GM23338 (cell line): Measurements from ENCODE around the gene C10orf53. TPM values are rescaled to one million over a fixed set of nuclear protein-coding genes. Genes with fewer than 3 reads are reported as not detected.

Experiments used
- ATAC-seq: fragments of 200-7000 bp; cut with Tn5 transposase; 3 replicates; pipeline ENCODE4 v1.9.1; 2020
- DNase-seq: peaks from one replicate; pipeline ENCODE4 v3.0.0-alpha.2; 2015; ENCODE audit warnings: low spot score
- H2AFZ ChIP-seq: fragments of 200-600 bp; sonication (generic); 2 replicates; pipeline ENCODE4 v1.8.0; 2016; ENCODE audit warnings: antibody characterized with exemption, mild to moderate bottlenecking, moderate library complexity
- H3F3A ChIP-seq: fragments of 200-600 bp; sonication (generic); replicated peaks from 2 replicates; pipeline ENCODE4 v1.8.0; 2017; ENCODE audit warnings: antibody characterized with exemption, mixed run types, low read depth
- H3K27ac ChIP-seq: fragments of 200-600 bp; sonication (generic); 2 replicates; pipeline ENCODE4 v1.6.1; 2016; ENCODE audit warnings: low read depth
- H3K27me3 ChIP-seq: fragments of 200-600 bp; sonication (generic); 2 replicates; pipeline ENCODE4 v1.8.0; 2016; ENCODE audit warnings: mild to moderate bottlenecking, mixed run types, moderate library complexity; ENCODE audit not compliant: insufficient read depth
- H3K36me3 ChIP-seq: fragments of 200-600 bp; sonication (generic); 2 replicates; pipeline ENCODE4 v1.8.0; 2016; ENCODE audit warnings: mild to moderate bottlenecking; ENCODE audit not compliant: insufficient read depth
- H3K4me1 ChIP-seq: fragments of 200-600 bp; sonication (generic); 2 replicates; pipeline ENCODE4 v1.8.0; 2016; ENCODE audit warnings: mild to moderate bottlenecking, moderate library complexity; ENCODE audit not compliant: insufficient read depth
- H3K4me2 ChIP-seq: fragments of 200-600 bp; sonication (generic); 2 replicates; pipeline ENCODE4 v1.7.1; 2017; ENCODE audit warnings: mixed run types
- H3K4me3 ChIP-seq: fragments of 200-600 bp; sonication (generic); 2 replicates; pipeline ENCODE4 v1.6.1; 2016; ENCODE audit warnings: mixed run types
- H3K79me2 ChIP-seq: fragments of 200-600 bp; sonication (generic); replicated peaks from 2 replicates; pipeline ENCODE4 v1.8.0; 2017; ENCODE audit warnings: mild to moderate bottlenecking; ENCODE audit not compliant: insufficient read depth
- H3K9me2 ChIP-seq: fragments of 200-600 bp; sonication (generic); 2 replicates; pipeline ENCODE4 v1.8.0; 2017; ENCODE audit not compliant: insufficient read depth
- H4K20me1 ChIP-seq: fragments of 200-600 bp; sonication (generic); replicated peaks from 2 replicates; pipeline ENCODE4 v1.8.0; 2017; ENCODE audit warnings: mild to moderate bottlenecking; ENCODE audit not compliant: insufficient read depth
- H3K27ac Mint-ChIP-seq: 2 replicates; pipeline ENCODE4 v1.8.0; 2020; ENCODE audit warnings: inconsistent platforms, mild to moderate bottlenecking, moderate library complexity, mixed read lengths
- H3K27me3 Mint-ChIP-seq: 3 replicates; pipeline ENCODE4 v1.8.0; 2022; ENCODE audit warnings: low read depth, mild to moderate bottlenecking, moderate library complexity, mixed read lengths, inconsistent platforms; ENCODE audit not compliant: insufficient read depth, poor library complexity
- H3K36me3 Mint-ChIP-seq: 3 replicates; pipeline ENCODE4 v1.8.0; 2021; ENCODE audit warnings: low read depth, mild to moderate bottlenecking, inconsistent platforms, moderate library complexity, mixed read lengths
- H3K4me1 Mint-ChIP-seq: 3 replicates; pipeline ENCODE4 v1.8.0; 2020; ENCODE audit warnings: mild to moderate bottlenecking, inconsistent platforms, mixed read lengths
- H3K4me3 Mint-ChIP-seq: 3 replicates; pipeline ENCODE4 v1.8.0; 2021; ENCODE audit warnings: moderate library complexity, mild to moderate bottlenecking, inconsistent platforms, mixed read lengths
- H3K9me3 Mint-ChIP-seq: 3 replicates; pipeline ENCODE4 v1.8.0; 2020; ENCODE audit warnings: moderate library complexity, mild to moderate bottlenecking, inconsistent platforms, mixed read lengths
- CREB1 ChIP-seq: fragments of 250-450 bp; sonication (Bioruptor Pico); IDR thresholded peaks from 2 replicates; pipeline ENCODE4 v1.5.0; 2020; ENCODE audit warnings: low read depth, mild to moderate bottlenecking, moderate library complexity
- EZH2 ChIP-seq: fragments of 200-600 bp; sonication (generic); IDR thresholded peaks from one replicate; pipeline ENCODE4 v1.8.0; 2017; ENCODE audit warnings: antibody characterized with exemption, mild to moderate bottlenecking, low read depth; ENCODE audit not compliant: unreplicated experiment
- EZH2phosphoT487 ChIP-seq: fragments of 200-600 bp; sonication (generic); IDR thresholded peaks from one replicate; pipeline ENCODE4 v1.8.1; 2018; ENCODE audit warnings: antibody characterized with exemption; ENCODE audit not compliant: unreplicated experiment
- JUNB ChIP-seq: IDR thresholded peaks from one replicate; pipeline ENCODE4 v1.6.1; 2016; ENCODE audit warnings: antibody characterized with exemption; ENCODE audit not compliant: unreplicated experiment
- NANOG ChIP-seq: IDR thresholded peaks from 2 replicates; pipeline ENCODE4 v1.6.1; 2016; ENCODE audit warnings: antibody characterized with exemption, borderline replicate concordance
- POLR2AphosphoS5 ChIP-seq: IDR thresholded peaks from 2 replicates; pipeline ENCODE4 v1.6.1; 2016; ENCODE audit warnings: antibody characterized with exemption, low read depth
- ZNF114 ChIP-seq: fragments of 250-450 bp; sonication (Bioruptor Pico); IDR thresholded peaks from 2 replicates; pipeline ENCODE4 v1.5.0; 2020; ENCODE audit warnings: mild to moderate bottlenecking, moderate library complexity
- ZNF331 ChIP-seq: fragments of 250-450 bp; sonication (Bioruptor Pico); IDR thresholded peaks from 2 replicates; pipeline ENCODE4 v1.5.0; 2020; ENCODE audit warnings: low read depth, mild to moderate bottlenecking, moderate library complexity
- polyA plus RNA-seq: library from polyadenylated mRNA; unstranded; fragments of >200 nt; fragmentation: Nextera tagmentation; extraction: Ambion mirVana; gene quantifications from 2 replicates; pipeline ENCODE4 v1.2.1, GENCODE V29; 2016
- total RNA-seq: library from RNA; depleted of rRNA; stranded (reverse); fragments of >200 nt; shearing (Covaris generic); gene quantifications from 2 replicates; pipeline ENCODE4 v1.2.3, GENCODE V29; 2014
- TF ChIP-seq, protein P1 (sequence below): IDR thresholded peaks from one replicate; pipeline ENCODE4 v1.6.1; 2018; ENCODE audit warnings: antibody characterized with exemption; ENCODE audit not compliant: unreplicated experiment
- TF ChIP-seq, protein P2 (sequence below): IDR thresholded peaks from 2 replicates; pipeline ENCODE4 v1.6.1; 2016; ENCODE audit warnings: antibody characterized with exemption
- TF ChIP-seq, protein P3 (sequence below), 2 experiments: fragments of 200-600 bp in 1 of 2; sonication (generic) in 1 of 2; conservative IDR thresholded peaks; 2 replicates each; pipeline versions ENCODE4 v1.5.1 to v1.6.1; 2016 to 2017; ENCODE audit warnings: antibody characterized with exemption in 2 of 2, low read depth in 2 of 2, mild to moderate bottlenecking in 2 of 2, moderate library complexity in 1 of 2
- TF ChIP-seq, protein P4 (sequence below): fragments of 250-450 bp; sonication (Bioruptor Pico); IDR thresholded peaks from 2 replicates; pipeline ENCODE4 v1.5.0; 2020; ENCODE audit warnings: mild to moderate bottlenecking, moderate library complexity

Gene C10orf53
- total and polyA plus RNA-seq, 2 experiments from 2014 or later, result not detected

DNA sequence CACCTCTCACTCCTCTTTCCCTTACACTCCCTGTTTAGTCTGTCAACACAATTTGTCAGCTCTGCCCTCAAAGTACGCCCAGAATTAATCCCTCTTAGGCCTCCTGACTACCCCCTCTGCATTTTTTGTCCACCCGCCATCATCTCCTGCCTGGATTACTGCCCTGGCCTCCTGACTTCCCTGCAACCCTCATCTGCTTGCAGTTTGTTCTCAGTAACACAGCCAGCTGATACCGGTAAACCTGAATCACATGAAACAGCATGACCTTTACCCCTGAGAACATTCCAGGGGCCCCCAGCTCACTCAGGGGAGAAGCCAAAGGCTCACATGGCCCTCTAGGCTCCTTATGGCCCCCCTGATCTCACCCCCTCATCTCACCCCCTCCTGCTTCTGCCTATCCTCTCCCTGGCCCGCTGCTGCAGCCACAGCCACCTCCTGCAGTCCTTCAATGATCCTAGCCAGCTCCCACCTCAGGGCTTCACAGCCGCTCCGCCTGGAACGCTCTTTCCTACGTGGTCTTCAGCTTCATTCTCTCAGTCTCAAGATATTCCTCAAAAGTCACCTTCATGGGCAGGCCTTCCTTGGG is 8.9 kb downstream of the C10orf53 start:
- Mint-ChIP-seq H3K27me3 (peaks cover 72% of the 10 kb centered on the region), H3K27ac (no peak overlapping the region), H3K9me3 (peaks cover 41% of the 10 kb centered on the region), H3K4me1 (peaks cover 53% of the 10 kb centered on the region), H3K36me3 (peaks cover 20% of the 10 kb centered on the region; the same call in 2 of the 3 replicates), H3K4me3 (peak overlapping the region; percentile 45)
- Histone ChIP-seq H3K4me3 (peak overlapping the region; percentile 46), H3K36me3 (no peaks in the 10 kb centered on the region), H3K4me1 (peaks cover 36% of the 10 kb centered on the region), H3K9me2 (no peaks in the 10 kb centered on the region; the same call in 1 of the 2 replicates), H3K79me2 (no peaks in the 10 kb centered on the region), H3K27me3 (peaks cover 76% of the 10 kb centered on the region), H3F3A (no peaks in the 10 kb centered on the region; the same call in 1 of the 2 replicates), H3K4me2 (peak overlapping the region; percentile 74), H3K27ac (no peak overlapping the region), H2AFZ (no peak overlapping the region), H4K20me1 (no peaks in the 10 kb centered on the region; the same call in 1 of the 2 replicates)
- no peak for DNase-seq
- ATAC-seq, result 0 out of 3 replicates have a peak, but pooled peaks have one; percentile 5
- TF ChIP-seq CREB1 (CRISPR knock-in tag) (no peak), ZNF331 (no peak), NANOG (no peak), ZNF114 (no peak), POLR2AphosphoS5 (no peak), JUNB (no peak), EZH2 (no peak), EZH2phosphoT487 (no peak)
- TF ChIP-seq, protein P1, sequence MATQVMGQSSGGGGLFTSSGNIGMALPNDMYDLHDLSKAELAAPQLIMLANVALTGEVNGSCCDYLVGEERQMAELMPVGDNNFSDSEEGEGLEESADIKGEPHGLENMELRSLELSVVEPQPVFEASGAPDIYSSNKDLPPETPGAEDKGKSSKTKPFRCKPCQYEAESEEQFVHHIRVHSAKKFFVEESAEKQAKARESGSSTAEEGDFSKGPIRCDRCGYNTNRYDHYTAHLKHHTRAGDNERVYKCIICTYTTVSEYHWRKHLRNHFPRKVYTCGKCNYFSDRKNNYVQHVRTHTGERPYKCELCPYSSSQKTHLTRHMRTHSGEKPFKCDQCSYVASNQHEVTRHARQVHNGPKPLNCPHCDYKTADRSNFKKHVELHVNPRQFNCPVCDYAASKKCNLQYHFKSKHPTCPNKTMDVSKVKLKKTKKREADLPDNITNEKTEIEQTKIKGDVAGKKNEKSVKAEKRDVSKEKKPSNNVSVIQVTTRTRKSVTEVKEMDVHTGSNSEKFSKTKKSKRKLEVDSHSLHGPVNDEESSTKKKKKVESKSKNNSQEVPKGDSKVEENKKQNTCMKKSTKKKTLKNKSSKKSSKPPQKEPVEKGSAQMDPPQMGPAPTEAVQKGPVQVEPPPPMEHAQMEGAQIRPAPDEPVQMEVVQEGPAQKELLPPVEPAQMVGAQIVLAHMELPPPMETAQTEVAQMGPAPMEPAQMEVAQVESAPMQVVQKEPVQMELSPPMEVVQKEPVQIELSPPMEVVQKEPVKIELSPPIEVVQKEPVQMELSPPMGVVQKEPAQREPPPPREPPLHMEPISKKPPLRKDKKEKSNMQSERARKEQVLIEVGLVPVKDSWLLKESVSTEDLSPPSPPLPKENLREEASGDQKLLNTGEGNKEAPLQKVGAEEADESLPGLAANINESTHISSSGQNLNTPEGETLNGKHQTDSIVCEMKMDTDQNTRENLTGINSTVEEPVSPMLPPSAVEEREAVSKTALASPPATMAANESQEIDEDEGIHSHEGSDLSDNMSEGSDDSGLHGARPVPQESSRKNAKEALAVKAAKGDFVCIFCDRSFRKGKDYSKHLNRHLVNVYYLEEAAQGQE, result no peak
- TF ChIP-seq, protein P2, sequence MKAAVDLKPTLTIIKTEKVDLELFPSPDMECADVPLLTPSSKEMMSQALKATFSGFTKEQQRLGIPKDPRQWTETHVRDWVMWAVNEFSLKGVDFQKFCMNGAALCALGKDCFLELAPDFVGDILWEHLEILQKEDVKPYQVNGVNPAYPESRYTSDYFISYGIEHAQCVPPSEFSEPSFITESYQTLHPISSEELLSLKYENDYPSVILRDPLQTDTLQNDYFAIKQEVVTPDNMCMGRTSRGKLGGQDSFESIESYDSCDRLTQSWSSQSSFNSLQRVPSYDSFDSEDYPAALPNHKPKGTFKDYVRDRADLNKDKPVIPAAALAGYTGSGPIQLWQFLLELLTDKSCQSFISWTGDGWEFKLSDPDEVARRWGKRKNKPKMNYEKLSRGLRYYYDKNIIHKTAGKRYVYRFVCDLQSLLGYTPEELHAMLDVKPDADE, result no peak
- TF ChIP-seq, protein P3, sequence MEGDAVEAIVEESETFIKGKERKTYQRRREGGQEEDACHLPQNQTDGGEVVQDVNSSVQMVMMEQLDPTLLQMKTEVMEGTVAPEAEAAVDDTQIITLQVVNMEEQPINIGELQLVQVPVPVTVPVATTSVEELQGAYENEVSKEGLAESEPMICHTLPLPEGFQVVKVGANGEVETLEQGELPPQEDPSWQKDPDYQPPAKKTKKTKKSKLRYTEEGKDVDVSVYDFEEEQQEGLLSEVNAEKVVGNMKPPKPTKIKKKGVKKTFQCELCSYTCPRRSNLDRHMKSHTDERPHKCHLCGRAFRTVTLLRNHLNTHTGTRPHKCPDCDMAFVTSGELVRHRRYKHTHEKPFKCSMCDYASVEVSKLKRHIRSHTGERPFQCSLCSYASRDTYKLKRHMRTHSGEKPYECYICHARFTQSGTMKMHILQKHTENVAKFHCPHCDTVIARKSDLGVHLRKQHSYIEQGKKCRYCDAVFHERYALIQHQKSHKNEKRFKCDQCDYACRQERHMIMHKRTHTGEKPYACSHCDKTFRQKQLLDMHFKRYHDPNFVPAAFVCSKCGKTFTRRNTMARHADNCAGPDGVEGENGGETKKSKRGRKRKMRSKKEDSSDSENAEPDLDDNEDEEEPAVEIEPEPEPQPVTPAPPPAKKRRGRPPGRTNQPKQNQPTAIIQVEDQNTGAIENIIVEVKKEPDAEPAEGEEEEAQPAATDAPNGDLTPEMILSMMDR (conservative IDR thresholded peaks at IDR 0.05; ENCODE audit: low read depth in 2 of 2), result no peak
- TF ChIP-seq, protein P4, sequence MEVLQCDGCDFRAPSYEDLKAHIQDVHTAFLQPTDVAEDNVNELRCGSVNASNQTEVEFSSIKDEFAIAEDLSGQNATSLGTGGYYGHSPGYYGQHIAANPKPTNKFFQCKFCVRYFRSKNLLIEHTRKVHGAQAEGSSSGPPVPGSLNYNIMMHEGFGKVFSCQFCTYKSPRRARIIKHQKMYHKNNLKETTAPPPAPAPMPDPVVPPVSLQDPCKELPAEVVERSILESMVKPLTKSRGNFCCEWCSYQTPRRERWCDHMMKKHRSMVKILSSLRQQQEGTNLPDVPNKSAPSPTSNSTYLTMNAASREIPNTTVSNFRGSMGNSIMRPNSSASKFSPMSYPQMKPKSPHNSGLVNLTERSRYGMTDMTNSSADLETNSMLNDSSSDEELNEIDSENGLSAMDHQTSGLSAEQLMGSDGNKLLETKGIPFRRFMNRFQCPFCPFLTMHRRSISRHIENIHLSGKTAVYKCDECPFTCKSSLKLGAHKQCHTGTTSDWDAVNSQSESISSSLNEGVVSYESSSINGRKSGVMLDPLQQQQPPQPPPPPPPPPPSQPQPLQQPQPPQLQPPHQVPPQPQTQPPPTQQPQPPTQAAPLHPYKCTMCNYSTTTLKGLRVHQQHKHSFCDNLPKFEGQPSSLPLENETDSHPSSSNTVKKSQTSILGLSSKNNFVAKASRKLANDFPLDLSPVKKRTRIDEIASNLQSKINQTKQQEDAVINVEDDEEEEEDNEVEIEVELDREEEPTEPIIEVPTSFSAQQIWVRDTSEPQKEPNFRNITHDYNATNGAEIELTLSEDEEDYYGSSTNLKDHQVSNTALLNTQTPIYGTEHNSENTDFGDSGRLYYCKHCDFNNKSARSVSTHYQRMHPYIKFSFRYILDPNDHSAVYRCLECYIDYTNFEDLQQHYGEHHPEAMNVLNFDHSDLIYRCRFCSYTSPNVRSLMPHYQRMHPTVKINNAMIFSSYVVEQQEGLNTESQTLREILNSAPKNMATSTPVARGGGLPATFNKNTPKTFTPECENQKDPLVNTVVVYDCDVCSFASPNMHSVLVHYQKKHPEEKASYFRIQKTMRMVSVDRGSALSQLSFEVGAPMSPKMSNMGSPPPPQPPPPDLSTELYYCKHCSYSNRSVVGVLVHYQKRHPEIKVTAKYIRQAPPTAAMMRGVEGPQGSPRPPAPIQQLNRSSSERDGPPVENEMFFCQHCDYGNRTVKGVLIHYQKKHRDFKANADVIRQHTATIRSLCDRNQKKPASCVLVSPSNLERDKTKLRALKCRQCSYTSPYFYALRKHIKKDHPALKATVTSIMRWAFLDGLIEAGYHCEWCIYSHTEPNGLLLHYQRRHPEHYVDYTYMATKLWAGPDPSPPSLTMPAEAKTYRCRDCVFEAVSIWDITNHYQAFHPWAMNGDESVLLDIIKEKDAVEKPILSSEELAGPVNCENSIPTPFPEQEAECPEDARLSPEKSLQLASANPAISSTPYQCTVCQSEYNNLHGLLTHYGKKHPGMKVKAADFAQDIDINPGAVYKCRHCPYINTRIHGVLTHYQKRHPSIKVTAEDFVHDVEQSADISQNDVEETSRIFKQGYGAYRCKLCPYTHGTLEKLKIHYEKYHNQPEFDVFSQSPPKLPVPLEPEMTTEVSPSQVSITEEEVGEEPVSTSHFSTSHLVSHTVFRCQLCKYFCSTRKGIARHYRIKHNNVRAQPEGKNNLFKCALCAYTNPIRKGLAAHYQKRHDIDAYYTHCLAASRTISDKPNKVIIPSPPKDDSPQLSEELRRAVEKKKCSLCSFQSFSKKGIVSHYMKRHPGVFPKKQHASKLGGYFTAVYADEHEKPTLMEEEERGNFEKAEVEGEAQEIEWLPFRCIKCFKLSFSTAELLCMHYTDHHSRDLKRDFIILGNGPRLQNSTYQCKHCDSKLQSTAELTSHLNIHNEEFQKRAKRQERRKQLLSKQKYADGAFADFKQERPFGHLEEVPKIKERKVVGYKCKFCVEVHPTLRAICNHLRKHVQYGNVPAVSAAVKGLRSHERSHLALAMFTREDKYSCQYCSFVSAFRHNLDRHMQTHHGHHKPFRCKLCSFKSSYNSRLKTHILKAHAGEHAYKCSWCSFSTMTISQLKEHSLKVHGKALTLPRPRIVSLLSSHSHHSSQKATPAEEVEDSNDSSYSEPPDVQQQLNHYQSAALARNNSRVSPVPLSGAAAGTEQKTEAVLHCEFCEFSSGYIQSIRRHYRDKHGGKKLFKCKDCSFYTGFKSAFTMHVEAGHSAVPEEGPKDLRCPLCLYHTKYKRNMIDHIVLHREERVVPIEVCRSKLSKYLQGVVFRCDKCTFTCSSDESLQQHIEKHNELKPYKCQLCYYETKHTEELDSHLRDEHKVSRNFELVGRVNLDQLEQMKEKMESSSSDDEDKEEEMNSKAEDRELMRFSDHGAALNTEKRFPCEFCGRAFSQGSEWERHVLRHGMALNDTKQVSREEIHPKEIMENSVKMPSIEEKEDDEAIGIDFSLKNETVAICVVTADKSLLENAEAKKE, result no peak
